SK-N-SH (cell line): Measurements from ENCODE around the gene LPAR1. TPM values are rescaled to one million over a fixed set of nuclear protein-coding genes. Genes with fewer than 3 reads are reported as not detected.

Source experiments
- CTCF ChIA-PET: fragments of 300-600, 350-600 bp; formaldehyde crosslinking; extraction: SDS; loops from one replicate; lab custom pipeline; 2021; lab: Yijun Ruan, JAX
- POLR2A ChIA-PET: fragments of 350-600 bp; sonication (Branson Sonifier 250); formaldehyde crosslinking; extraction: SDS; loops from one replicate; lab custom pipeline; 2020; ENCODE audit warnings: antibody characterized with exemption, inconsistent platforms; lab: Yijun Ruan, JAX
- DNase-seq: peaks from one replicate; pipeline ENCODE4 v3.0.0; 2012
- H2AFZ ChIP-seq: fragments of 200-600 bp; sonication (generic); 2 replicates; pipeline ENCODE4 v1.8.1; 2016; ENCODE audit warnings: antibody characterized with exemption, mild to moderate bottlenecking, low read depth
- H3F3A ChIP-seq: fragments of 200-600 bp; sonication (generic); replicated peaks from 2 replicates; pipeline ENCODE3; 2016; ENCODE audit warnings: antibody characterized with exemption, mild to moderate bottlenecking; ENCODE audit not compliant: insufficient read depth
- H3K27ac ChIP-seq, 2 experiments: fragments of 200-500 bp in 1 of 2; fragments of 200-600 bp in 1 of 2; sonication (Bioruptor generic) in 1 of 2; sonication (generic), shearing (Covaris generic) in 1 of 2; 2 replicates each; pipeline versions ENCODE4 v1.5.1 to v1.6.1; 2014 to 2016; ENCODE audit warnings: low read depth in 2 of 2, inconsistent platforms in 1 of 2, low read length in 1 of 2, mild to moderate bottlenecking in 1 of 2, mixed read lengths in 1 of 2
- H3K27me3 ChIP-seq: fragments of 200-600 bp; sonication (generic), shearing (Covaris generic); 2 replicates; pipeline ENCODE4 v1.6.1; 2016; ENCODE audit warnings: mixed run types; ENCODE audit not compliant: insufficient read depth
- H3K36me3 ChIP-seq, 2 experiments: fragments of 200-500 bp in 1 of 2; fragments of 200-600 bp in 1 of 2; sonication (Bioruptor generic) in 1 of 2; sonication (generic) in 1 of 2; replicated peaks in 1 of 2; 2 replicates each; pipeline versions ENCODE3 to v1.5.1; 2014 to 2016; ENCODE audit warnings: low read length in 1 of 2, mild to moderate bottlenecking in 1 of 2; ENCODE audit not compliant: insufficient read depth in 2 of 2, control insufficient read depth in 1 of 2
- H3K4me1 ChIP-seq, 2 experiments: fragments of 200-500 bp in 1 of 2; fragments of 200-600 bp in 1 of 2; sonication (Bioruptor generic) in 1 of 2; sonication (generic), shearing (Covaris generic) in 1 of 2; 2 replicates each; pipeline versions ENCODE4 v1.5.1 to v1.6.1; 2014 to 2016; ENCODE audit warnings: low read depth in 1 of 2, low read length in 1 of 2, mixed run types in 1 of 2; ENCODE audit not compliant: insufficient read depth in 2 of 2, control insufficient read depth in 1 of 2
- H3K4me2 ChIP-seq: fragments of 200-600 bp; sonication (generic), shearing (Covaris generic); 2 replicates; pipeline ENCODE4 v1.6.1; 2017; ENCODE audit warnings: mixed run types
- H3K4me3 ChIP-seq, 2 experiments: fragments of 200-500 bp in 1 of 2; fragments of 200-600 bp in 1 of 2; sonication (Bioruptor generic) in 1 of 2; sonication (generic), shearing (Covaris generic) in 1 of 2; 2 replicates each; pipeline versions ENCODE4 v1.5.1 to v1.8.1; 2014 to 2016; ENCODE audit warnings: low read depth in 2 of 2, inconsistent platforms in 1 of 2, low read length in 1 of 2, mild to moderate bottlenecking in 1 of 2, mixed read lengths in 1 of 2, moderate library complexity in 1 of 2
- H3K79me2 ChIP-seq: fragments of 200-600 bp; sonication (generic); 2 replicates; pipeline ENCODE4 v1.8.1; 2017; ENCODE audit warnings: mild to moderate bottlenecking; ENCODE audit not compliant: insufficient read depth
- H3K9ac ChIP-seq: fragments of 200-600 bp; sonication (generic); 2 replicates; pipeline ENCODE4 v1.6.1; 2017; ENCODE audit warnings: mixed run types
- H3K9me2 ChIP-seq: fragments of 200-600 bp; sonication (generic); 2 replicates; pipeline ENCODE4 v1.6.1; 2017; ENCODE audit warnings: mixed run types
- H3K9me3 ChIP-seq: fragments of 200-600 bp; sonication (generic); 2 replicates; pipeline ENCODE4 v1.6.1; 2017; ENCODE audit warnings: mixed run types, mild to moderate bottlenecking, moderate library complexity
- H4K20me1 ChIP-seq: fragments of 200-600 bp; sonication (generic); 2 replicates; pipeline ENCODE4 v1.6.1; 2017; ENCODE audit warnings: mild to moderate bottlenecking, mixed run types; ENCODE audit not compliant: insufficient read depth
- EP300 ChIP-seq, 2 experiments: IDR thresholded peaks; 2 replicates each; pipeline versions ENCODE4 v1.4.0 to v1.6.1; 2012; ENCODE audit warnings: borderline replicate concordance in 1 of 2, low read depth in 1 of 2, low read length in 1 of 2
- EZH2phosphoT487 ChIP-seq: fragments of 200-600 bp; sonication (generic); IDR thresholded peaks from 2 replicates; pipeline ENCODE4 v1.6.1; 2017; ENCODE audit warnings: low read depth, mixed run types, mild to moderate bottlenecking, antibody characterized with exemption, moderate library complexity, borderline replicate concordance
- FOXJ3 ChIP-seq: sonication (generic); formaldehyde crosslinking; IDR thresholded peaks from 2 replicates; pipeline ENCODE4 v1.5.1; 2020; ENCODE audit warnings: mild to moderate bottlenecking, missing genetic modification reagents
- MXI1 ChIP-seq: IDR thresholded peaks from 2 replicates; pipeline ENCODE4 v1.6.1; 2012; ENCODE audit warnings: mild to moderate bottlenecking, low read depth, low read length, improper control_type of control experiment
- RAD21 ChIP-seq: IDR thresholded peaks from 2 replicates; pipeline ENCODE4 v1.6.1; 2012; ENCODE audit warnings: mild to moderate bottlenecking, low read length
- RFX5 ChIP-seq: IDR thresholded peaks from 2 replicates; pipeline ENCODE4 v1.6.1; 2012; ENCODE audit warnings: mild to moderate bottlenecking, improper control_type of control experiment, low read length
- RXRA ChIP-seq: IDR thresholded peaks from 2 replicates; pipeline ENCODE4 v1.4.0; 2012; ENCODE audit warnings: low read depth, mild to moderate bottlenecking, borderline replicate concordance
- SIN3A ChIP-seq: IDR thresholded peaks from 2 replicates; pipeline ENCODE4 v1.6.1; 2012; ENCODE audit warnings: low read depth, mild to moderate bottlenecking, low read length, moderate library complexity, borderline replicate concordance
- TAF1 ChIP-seq: IDR thresholded peaks from 2 replicates; pipeline ENCODE4 v1.6.1; 2012; ENCODE audit warnings: low read depth, mild to moderate bottlenecking, low read length, moderate library complexity, borderline replicate concordance
- USF2 ChIP-seq: fragments of 150-350 bp; IDR thresholded peaks from 2 replicates; pipeline ENCODE4 v1.6.1; 2017; ENCODE audit warnings: antibody characterized with exemption, low read length, low read depth, borderline replicate concordance
- YY1 ChIP-seq: IDR thresholded peaks from 2 replicates; pipeline ENCODE4 v1.4.0; 2012; ENCODE audit warnings: low read depth, mild to moderate bottlenecking
- WGBS: methylation state at CpG from one replicate; pipeline ENCODE4 v1.1.6; 2017; ENCODE audit warnings: low lambda C conversion rate; 5-methylcytosine and 5-hydroxymethylcytosine counted together
- polyA plus RNA-seq, 3 experiments: library from polyadenylated mRNA; depleted of rRNA; stranded (reverse); fragments of >200 nt; gene quantifications; 2 replicates each; pipeline ENCODE4 v1.2.3, GENCODE V29; 2012
- TF ChIP-seq, protein P1 (sequence below): IDR thresholded peaks from 2 replicates; pipeline ENCODE4 v1.6.1; 2012; ENCODE audit warnings: mild to moderate bottlenecking, low read depth, low read length, moderate library complexity
- TF ChIP-seq, protein P2 (sequence below): IDR thresholded peaks from 2 replicates; pipeline ENCODE4 v1.4.0; 2012; ENCODE audit warnings: low read depth, borderline replicate concordance
- TF ChIP-seq, protein P3 (sequence below): IDR thresholded peaks from 2 replicates; pipeline ENCODE4; 2012

Gene LPAR1
- polyA plus RNA-seq, 1 of the 3 experiments (the other 2 are of a cell fraction), result 9.4 TPM

- H3K27me3 ChIP-seq, result no peaks in the 10 kb centered on the region
- no peak for DNase-seq
- no peak overlapping the region for H2AFZ ChIP-seq
- H3K79me2 ChIP-seq, result no peaks in the 10 kb centered on the region
- peaks cover 5 to 23% of the 10 kb centered on the region in 2 experiments; a peak in 2 of 4 replicates for H3K4me1 ChIP-seq
- H4K20me1 ChIP-seq, result no peaks in the 10 kb centered on the region
- H3K27ac ChIP-seq, result no peak overlapping the region
- WGBS, result 81% methylated on average over 3 of the region's 3 CpGs
- POLR2A ChIA-PET, result no interaction called here
- no peaks in the 10 kb centered on the region for H3F3A ChIP-seq
- no peaks in the 10 kb centered on the region for H3K9me2 ChIP-seq
- no peaks in the 10 kb centered on the region for H3K9me3 ChIP-seq
- CTCF ChIA-PET, result interaction anchor here (1.2 kb wide), 1 partner anchor 12 kb away, joined by 3 read pairs; no protein-coding TSS in a partner anchor
- no peak for TF ChIP-seq USF2
- TF ChIP-seq YY1, result no peak
- TF ChIP-seq, protein P1, sequence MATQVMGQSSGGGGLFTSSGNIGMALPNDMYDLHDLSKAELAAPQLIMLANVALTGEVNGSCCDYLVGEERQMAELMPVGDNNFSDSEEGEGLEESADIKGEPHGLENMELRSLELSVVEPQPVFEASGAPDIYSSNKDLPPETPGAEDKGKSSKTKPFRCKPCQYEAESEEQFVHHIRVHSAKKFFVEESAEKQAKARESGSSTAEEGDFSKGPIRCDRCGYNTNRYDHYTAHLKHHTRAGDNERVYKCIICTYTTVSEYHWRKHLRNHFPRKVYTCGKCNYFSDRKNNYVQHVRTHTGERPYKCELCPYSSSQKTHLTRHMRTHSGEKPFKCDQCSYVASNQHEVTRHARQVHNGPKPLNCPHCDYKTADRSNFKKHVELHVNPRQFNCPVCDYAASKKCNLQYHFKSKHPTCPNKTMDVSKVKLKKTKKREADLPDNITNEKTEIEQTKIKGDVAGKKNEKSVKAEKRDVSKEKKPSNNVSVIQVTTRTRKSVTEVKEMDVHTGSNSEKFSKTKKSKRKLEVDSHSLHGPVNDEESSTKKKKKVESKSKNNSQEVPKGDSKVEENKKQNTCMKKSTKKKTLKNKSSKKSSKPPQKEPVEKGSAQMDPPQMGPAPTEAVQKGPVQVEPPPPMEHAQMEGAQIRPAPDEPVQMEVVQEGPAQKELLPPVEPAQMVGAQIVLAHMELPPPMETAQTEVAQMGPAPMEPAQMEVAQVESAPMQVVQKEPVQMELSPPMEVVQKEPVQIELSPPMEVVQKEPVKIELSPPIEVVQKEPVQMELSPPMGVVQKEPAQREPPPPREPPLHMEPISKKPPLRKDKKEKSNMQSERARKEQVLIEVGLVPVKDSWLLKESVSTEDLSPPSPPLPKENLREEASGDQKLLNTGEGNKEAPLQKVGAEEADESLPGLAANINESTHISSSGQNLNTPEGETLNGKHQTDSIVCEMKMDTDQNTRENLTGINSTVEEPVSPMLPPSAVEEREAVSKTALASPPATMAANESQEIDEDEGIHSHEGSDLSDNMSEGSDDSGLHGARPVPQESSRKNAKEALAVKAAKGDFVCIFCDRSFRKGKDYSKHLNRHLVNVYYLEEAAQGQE, result no peak
- no peak for TF ChIP-seq RAD21
- TF ChIP-seq RXRA, result no peak
- no peak for TF ChIP-seq RFX5
- no peak for TF ChIP-seq SIN3A
- no peak for TF ChIP-seq TAF1
- TF ChIP-seq EP300 (IDR thresholded peaks at IDR 0.05; ENCODE audit: borderline replicate concordance in 1 of 2, low read depth in 1 of 2, low read length in 1 of 2), result no peak
- TF ChIP-seq, protein P2, sequence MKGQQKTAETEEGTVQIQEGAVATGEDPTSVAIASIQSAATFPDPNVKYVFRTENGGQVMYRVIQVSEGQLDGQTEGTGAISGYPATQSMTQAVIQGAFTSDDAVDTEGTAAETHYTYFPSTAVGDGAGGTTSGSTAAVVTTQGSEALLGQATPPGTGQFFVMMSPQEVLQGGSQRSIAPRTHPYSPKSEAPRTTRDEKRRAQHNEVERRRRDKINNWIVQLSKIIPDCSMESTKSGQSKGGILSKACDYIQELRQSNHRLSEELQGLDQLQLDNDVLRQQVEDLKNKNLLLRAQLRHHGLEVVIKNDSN, result no peak
- no peak for TF ChIP-seq EZH2phosphoT487
- TF ChIP-seq, protein P3, sequence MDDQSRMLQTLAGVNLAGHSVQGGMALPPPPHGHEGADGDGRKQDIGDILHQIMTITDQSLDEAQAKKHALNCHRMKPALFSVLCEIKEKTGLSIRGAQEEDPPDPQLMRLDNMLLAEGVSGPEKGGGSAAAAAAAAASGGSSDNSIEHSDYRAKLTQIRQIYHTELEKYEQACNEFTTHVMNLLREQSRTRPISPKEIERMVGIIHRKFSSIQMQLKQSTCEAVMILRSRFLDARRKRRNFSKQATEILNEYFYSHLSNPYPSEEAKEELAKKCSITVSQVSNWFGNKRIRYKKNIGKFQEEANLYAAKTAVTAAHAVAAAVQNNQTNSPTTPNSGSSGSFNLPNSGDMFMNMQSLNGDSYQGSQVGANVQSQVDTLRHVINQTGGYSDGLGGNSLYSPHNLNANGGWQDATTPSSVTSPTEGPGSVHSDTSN, result no peak; the same call in 1 of the 2 replicates
- TF ChIP-seq FOXJ3 (CRISPR knock-in tag), result no peak
- TF ChIP-seq MXI1, result no peak
- TF ChIP-seq, all 33 proteins: peak for 0
- Histone ChIP-seq H3K4me2 (no peak overlapping the region), H3K4me3 (no peak overlapping the region), H3K36me3 (no peaks in the 10 kb centered on the region), H3K9ac (no peak overlapping the region)
These were observed 59.8 kb downstream of the LPAR1 start for GRCh38 chr9:110978516-110978915.
